Endodermal cell (in vitro differentiated cells): ENCODE measurements around the gene AGPAT3. TPM values are rescaled to one million over a fixed set of nuclear protein-coding genes. Genes with fewer than 3 reads are reported as not detected.
A peak's percentile ranks its signal among the peaks of the same experiment; 100 is the strongest.

Experiments used
- DNase-seq: peaks from one replicate; pipeline ENCODE4 v3.0.0-alpha.2; 2017
- H3K27ac ChIP-seq: 2 replicates; pipeline ENCODE4 v1.5.1; 2013; ENCODE audit warnings: mild to moderate bottlenecking, low read depth, low read length, moderate library complexity
- H3K27me3 ChIP-seq: 2 replicates; pipeline ENCODE4 v1.6.1; 2013; ENCODE audit warnings: mild to moderate bottlenecking, low read length, moderate library complexity; ENCODE audit not compliant: insufficient read depth, control insufficient read depth, poor library complexity, severe bottlenecking
- H3K36me3 ChIP-seq: 2 replicates; pipeline ENCODE4 v1.7.0; 2013; ENCODE audit warnings: mild to moderate bottlenecking, low read length, moderate library complexity; ENCODE audit not compliant: control insufficient read depth, insufficient read depth
- H3K4me1 ChIP-seq: one replicate; pipeline ENCODE4 v1.7.0; 2013; ENCODE audit warnings: low read length; ENCODE audit not compliant: control insufficient read depth, insufficient read depth
- H3K4me3 ChIP-seq: 2 replicates; pipeline ENCODE4 v1.5.1; 2013; ENCODE audit warnings: mild to moderate bottlenecking, low read length, moderate library complexity
- H3K9ac ChIP-seq: 2 replicates; pipeline ENCODE4 v1.6.1; 2013; ENCODE audit warnings: mild to moderate bottlenecking, low read length, moderate library complexity; ENCODE audit not compliant: poor library complexity, severe bottlenecking; ENCODE audit errors: extremely low read depth
- H3K9me3 ChIP-seq: 2 replicates; pipeline ENCODE4 v1.6.1; 2013; ENCODE audit warnings: mild to moderate bottlenecking, low read length, moderate library complexity; ENCODE audit not compliant: control insufficient read depth
- H3K27ac Mint-ChIP-seq: 2 replicates; pipeline ENCODE4 v1.8.0; 2020; ENCODE audit warnings: mixed read lengths
- H3K27me3 Mint-ChIP-seq: 2 replicates; pipeline ENCODE4 v1.8.0; 2021; ENCODE audit warnings: mild to moderate bottlenecking, mixed read lengths; ENCODE audit not compliant: insufficient read depth
- H3K36me3 Mint-ChIP-seq: 2 replicates; pipeline ENCODE4 v1.8.0; 2020; ENCODE audit warnings: low read depth, mixed read lengths
- H3K4me1 Mint-ChIP-seq: 2 replicates; pipeline ENCODE4 v1.8.0; 2020; ENCODE audit warnings: mixed read lengths
- H3K4me3 Mint-ChIP-seq: 2 replicates; pipeline ENCODE4 v1.8.0; 2020; ENCODE audit warnings: mild to moderate bottlenecking, moderate library complexity, mixed read lengths
- H3K9me3 Mint-ChIP-seq: 2 replicates; pipeline ENCODE4 v1.8.0; 2020; ENCODE audit warnings: mild to moderate bottlenecking, mixed read lengths
- WGBS, 2 experiments: methylation state at CpG; one replicate each; pipeline versions ENCODE4 v1.1.5 to v1.1.7; 2013; ENCODE audit warnings: missing lambda C conversion rate in 2 of 2, mixed read lengths in 1 of 2; ENCODE audit not compliant: insufficient coverage in 1 of 2, insufficient read length in 1 of 2; 5-methylcytosine and 5-hydroxymethylcytosine counted together
- total RNA-seq, 2 donors: library from RNA; stranded (reverse); fragmentation: NEBNext Ultra II Directional in 1 of 2; extraction: Animal tissue kit (Norgen Biotek cat#: 25700) in 1 of 2; gene quantifications; 2 replicates in 1 of 2; 3 replicates in 1 of 2; pipeline ENCODE4 v1.2.1, GENCODE V29; 2021
- TF ChIP-seq, protein P1 (sequence below): fragments of 200-600 bp; sonication (generic); conservative IDR thresholded peaks from 2 replicates; pipeline ENCODE4 v1.5.0; 2021; ENCODE audit warnings: antibody characterized with exemption, mild to moderate bottlenecking

AGPAT3 gene
- total RNA-seq, 2 donors from 2014 or later = 44.0 to 74.4 TPM

DNA sequence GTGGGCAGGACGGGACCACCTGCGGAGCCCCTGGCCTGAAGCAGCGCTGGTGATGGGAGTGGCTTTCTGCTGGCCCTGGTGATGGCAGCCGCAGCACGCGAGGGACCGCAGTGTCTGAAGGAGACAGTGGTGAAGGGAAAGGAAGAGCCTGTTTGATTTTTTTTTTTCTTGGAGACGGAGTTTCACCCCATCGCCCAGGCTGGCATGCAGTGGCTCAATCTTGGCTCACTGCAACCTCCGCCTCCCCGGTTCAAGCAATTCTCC is 106.9 kb downstream of the AGPAT3 start:
- H3K36me3 Mint-ChIP-seq = peaks cover 32% of the 10 kb centered on the region
- H3K27me3 ChIP-seq = no peaks in the 10 kb centered on the region
- no peaks in the 10 kb centered on the region for H3K27me3 Mint-ChIP-seq
- no peak overlapping the region for H3K27ac Mint-ChIP-seq
- no peak overlapping the region for H3K4me3 Mint-ChIP-seq
- H3K9me3 ChIP-seq = no peaks in the 10 kb centered on the region
- H3K27ac ChIP-seq = no peak overlapping the region
- no peak for DNase-seq
- H3K9me3 Mint-ChIP-seq = no peaks in the 10 kb centered on the region
- 90 to 95% methylated on average over 10 to 11 of the region's 11 CpGs for WGBS, 2 experiments
- no peaks in the 10 kb centered on the region for H3K4me1 Mint-ChIP-seq
- TF ChIP-seq, protein P1, sequence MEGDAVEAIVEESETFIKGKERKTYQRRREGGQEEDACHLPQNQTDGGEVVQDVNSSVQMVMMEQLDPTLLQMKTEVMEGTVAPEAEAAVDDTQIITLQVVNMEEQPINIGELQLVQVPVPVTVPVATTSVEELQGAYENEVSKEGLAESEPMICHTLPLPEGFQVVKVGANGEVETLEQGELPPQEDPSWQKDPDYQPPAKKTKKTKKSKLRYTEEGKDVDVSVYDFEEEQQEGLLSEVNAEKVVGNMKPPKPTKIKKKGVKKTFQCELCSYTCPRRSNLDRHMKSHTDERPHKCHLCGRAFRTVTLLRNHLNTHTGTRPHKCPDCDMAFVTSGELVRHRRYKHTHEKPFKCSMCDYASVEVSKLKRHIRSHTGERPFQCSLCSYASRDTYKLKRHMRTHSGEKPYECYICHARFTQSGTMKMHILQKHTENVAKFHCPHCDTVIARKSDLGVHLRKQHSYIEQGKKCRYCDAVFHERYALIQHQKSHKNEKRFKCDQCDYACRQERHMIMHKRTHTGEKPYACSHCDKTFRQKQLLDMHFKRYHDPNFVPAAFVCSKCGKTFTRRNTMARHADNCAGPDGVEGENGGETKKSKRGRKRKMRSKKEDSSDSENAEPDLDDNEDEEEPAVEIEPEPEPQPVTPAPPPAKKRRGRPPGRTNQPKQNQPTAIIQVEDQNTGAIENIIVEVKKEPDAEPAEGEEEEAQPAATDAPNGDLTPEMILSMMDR = no peak
- no peak overlapping the region for H3K4me3 ChIP-seq
- H3K36me3 ChIP-seq = peaks cover 17% of the 10 kb centered on the region
- H3K4me1 ChIP-seq = no peaks in the 10 kb centered on the region
- no peak overlapping the region for H3K9ac ChIP-seq

DNA sequence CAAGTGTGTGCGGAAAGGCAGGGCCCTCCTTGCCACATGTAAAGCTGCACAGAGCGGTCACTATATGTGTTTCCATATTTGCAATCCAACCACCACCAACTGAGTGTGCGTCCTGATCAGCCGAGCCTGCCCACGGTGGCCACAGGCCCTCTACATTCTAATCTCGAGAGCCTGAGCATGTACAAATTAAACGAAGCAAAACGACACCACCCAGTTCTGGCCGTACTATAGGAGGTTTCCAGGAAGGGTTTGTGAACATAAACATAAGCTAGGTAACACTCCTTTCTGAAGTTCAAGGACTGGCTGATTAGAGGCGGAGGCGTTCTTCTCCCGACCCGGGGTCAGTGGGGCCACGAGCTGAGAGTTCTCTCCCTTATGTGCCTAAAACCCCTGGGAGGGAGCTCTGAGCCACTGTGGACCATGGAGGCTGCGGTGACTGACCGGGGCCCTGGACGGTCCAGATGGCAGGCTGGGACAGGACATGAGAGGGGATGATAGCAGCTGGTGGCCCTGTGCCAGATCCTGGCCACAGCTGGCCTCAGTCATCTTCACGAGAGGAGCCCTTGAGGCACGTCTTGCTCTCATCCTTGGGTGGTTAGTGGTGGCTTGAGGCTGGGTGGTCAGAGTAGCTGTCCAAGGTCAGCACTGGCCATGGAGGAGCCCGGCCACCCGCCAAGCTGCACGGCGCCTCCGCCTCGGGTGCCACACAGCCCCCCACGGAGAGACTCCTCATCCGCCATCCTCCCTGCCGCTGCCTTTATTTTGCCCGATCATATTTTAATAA is 108.0 kb downstream of the AGPAT3 start:
- Histone ChIP-seq H3K4me1 (no peaks in the 10 kb centered on the region), H3K9ac (no peak overlapping the region), H3K27me3 (no peaks in the 10 kb centered on the region), H3K4me3 (no peak overlapping the region), H3K36me3 (peaks cover 24% of the 10 kb centered on the region), H3K9me3 (no peaks in the 10 kb centered on the region), H3K27ac (peak overlapping the region; percentile 36)
- H3K27me3 Mint-ChIP-seq = no peaks in the 10 kb centered on the region
- DNase-seq = no peak
- no peak overlapping the region for H3K27ac Mint-ChIP-seq
- no peaks in the 10 kb centered on the region for H3K9me3 Mint-ChIP-seq
- H3K4me1 Mint-ChIP-seq = no peaks in the 10 kb centered on the region
- WGBS, 2 experiments = 95 to 97% methylated on average over 27 to 29 of the region's 29 CpGs
- TF ChIP-seq, protein P1 = no peak
- H3K4me3 Mint-ChIP-seq = no peak overlapping the region
- peaks cover 42% of the 10 kb centered on the region for H3K36me3 Mint-ChIP-seq

DNA sequence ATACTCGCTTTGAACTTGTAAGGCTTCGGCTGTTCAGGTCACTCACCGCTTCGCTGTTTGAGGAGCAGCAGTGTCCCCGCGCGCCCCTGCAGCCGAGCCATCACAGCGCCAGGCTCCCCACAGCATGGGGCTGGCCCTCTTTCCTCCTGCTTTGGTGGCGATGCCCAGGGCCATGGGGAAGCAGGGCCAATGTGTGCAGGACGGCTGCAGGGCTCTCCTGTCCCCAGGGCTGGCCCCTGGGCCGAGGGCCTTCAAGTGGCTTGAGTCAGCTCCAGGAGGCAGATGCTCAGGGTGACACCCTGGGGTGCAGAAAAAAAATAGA is 108.6 kb downstream of the AGPAT3 start:
- Histone ChIP-seq H3K9ac (no peak overlapping the region), H3K36me3 (peaks cover 29% of the 10 kb centered on the region), H3K9me3 (no peaks in the 10 kb centered on the region), H3K4me1 (no peaks in the 10 kb centered on the region), H3K4me3 (no peak overlapping the region), H3K27ac (no peak overlapping the region), H3K27me3 (no peaks in the 10 kb centered on the region)
- Mint-ChIP-seq H3K27ac (no peak overlapping the region), H3K27me3 (no peaks in the 10 kb centered on the region), H3K36me3 (peaks cover 46% of the 10 kb centered on the region), H3K4me1 (no peaks in the 10 kb centered on the region), H3K9me3 (no peaks in the 10 kb centered on the region), H3K4me3 (no peak overlapping the region)
- WGBS, 2 experiments = 92 to 95% methylated on average over 9 to 12 of the region's 12 CpGs
- no peak for DNase-seq
- TF ChIP-seq, protein P1 = no peak
